A673 (cell line): ENCODE measurements around the gene MAP3K7CL.

Experiments used
- CTCF ChIP-seq: fragments of 300-800, 200-600 bp; sonication (generic); conservative IDR thresholded peaks from 2 replicates; pipeline ENCODE4 v1.5.1; 2017; ENCODE audit warnings: low read depth, mild to moderate bottlenecking, antibody characterized with exemption, low read length, moderate library complexity, mixed read lengths
- EZH2 ChIP-seq: fragments of 200-600 bp; sonication (generic); IDR thresholded peaks from 2 replicates; pipeline ENCODE4 v1.6.1; 2017; ENCODE audit warnings: borderline replicate concordance, low read depth, mild to moderate bottlenecking, mixed read lengths, antibody characterized with exemption, low read length; ENCODE audit not compliant: poor library complexity, severe bottlenecking

GRCh38 chr21:29091033-29091432, 39.4 kb upstream of the MAP3K7CL start:
- TF ChIP-seq CTCF = no peak
- TF ChIP-seq EZH2 = no peak
